Stimulated activated CD8-positive, alpha-beta memory T cell treated with anti-CD3 and anti-CD28 coated beads, Interleukin-7, amount 100 ng/mL, for 4 hours (primary cell): ENCODE results near the gene CBLB.

Source experiments
- DNase-seq, 2 donors: peaks; one replicate each; pipeline ENCODE4 v3.0.0-alpha.2; 2020; ENCODE audit warnings: low read depth in 2 of 2

The CBLB gene

GRCh38 chr3:105846809-105847208 lies 22.0 kb downstream of the CBLB start:
- DNase-seq = no peak

GRCh38 chr3:105845488-105845887 lies 23.3 kb downstream of the CBLB start:
- DNase-seq = no peak

- DNase-seq = no peak
Measured at GRCh38 chr3:105844704-105845103, 24.1 kb downstream of the CBLB start.

GRCh38 chr3:105843994-105844393 lies 24.8 kb downstream of the CBLB start:
- DNase-seq = no peak

- DNase-seq = no peak
Measured at GRCh38 chr3:105842943-105843342, 25.9 kb downstream of the CBLB start.

- DNase-seq = no peak
Measured at GRCh38 chr3:105842449-105842848, 26.4 kb downstream of the CBLB start.

- no peak for DNase-seq
Measured at GRCh38 chr3:105837947-105838346, 30.9 kb downstream of the CBLB start.

GRCh38 chr3:105837143-105837740 lies 31.6 kb downstream of the CBLB start:
- no peak for DNase-seq

GRCh38 chr3:105836533-105836932 lies 32.3 kb downstream of the CBLB start:
- DNase-seq = peak in 1 of 2 donors; percentile 16

GRCh38 chr3:105835606-105836005 lies 33.2 kb downstream of the CBLB start:
- DNase-seq = no peak

- no peak for DNase-seq
Measured at GRCh38 chr3:105834768-105835167, 34.0 kb downstream of the CBLB start.

GRCh38 chr3:105832644-105833043 lies 36.2 kb downstream of the CBLB start:
- no peak for DNase-seq

- DNase-seq = no peak
Measured at GRCh38 chr3:105830836-105831235, 38.0 kb downstream of the CBLB start.

- DNase-seq = no peak
Measured at GRCh38 chr3:105829871-105830622, 38.8 kb downstream of the CBLB start.

GRCh38 chr3:105829229-105829628 lies 39.6 kb downstream of the CBLB start:
- peak in 1 of 2 donors; percentile 18 for DNase-seq

GRCh38 chr3:105828703-105829102 lies 40.1 kb downstream of the CBLB start:
- DNase-seq = no peak

- DNase-seq = no peak
Measured at GRCh38 chr3:105827959-105828358, 40.9 kb downstream of the CBLB start.

- no peak for DNase-seq
Measured at GRCh38 chr3:105826778-105827634, 41.8 kb downstream of the CBLB start.

GRCh38 chr3:105824129-105824528 lies 44.7 kb downstream of the CBLB start:
- no peak for DNase-seq

- no peak for DNase-seq
Measured at GRCh38 chr3:105823149-105823867, 45.5 kb downstream of the CBLB start.

GRCh38 chr3:105822171-105823123 lies 46.4 kb downstream of the CBLB start:
- DNase-seq = no peak
